Right hindlimb (tissue), 1 donor: ENCODE measurements around the gene MDM1.

Experiments used
- DNase-seq: peaks from one replicate; pipeline ENCODE4 v3.0.0-alpha.2; 2018

The MDM1 gene

DNA sequence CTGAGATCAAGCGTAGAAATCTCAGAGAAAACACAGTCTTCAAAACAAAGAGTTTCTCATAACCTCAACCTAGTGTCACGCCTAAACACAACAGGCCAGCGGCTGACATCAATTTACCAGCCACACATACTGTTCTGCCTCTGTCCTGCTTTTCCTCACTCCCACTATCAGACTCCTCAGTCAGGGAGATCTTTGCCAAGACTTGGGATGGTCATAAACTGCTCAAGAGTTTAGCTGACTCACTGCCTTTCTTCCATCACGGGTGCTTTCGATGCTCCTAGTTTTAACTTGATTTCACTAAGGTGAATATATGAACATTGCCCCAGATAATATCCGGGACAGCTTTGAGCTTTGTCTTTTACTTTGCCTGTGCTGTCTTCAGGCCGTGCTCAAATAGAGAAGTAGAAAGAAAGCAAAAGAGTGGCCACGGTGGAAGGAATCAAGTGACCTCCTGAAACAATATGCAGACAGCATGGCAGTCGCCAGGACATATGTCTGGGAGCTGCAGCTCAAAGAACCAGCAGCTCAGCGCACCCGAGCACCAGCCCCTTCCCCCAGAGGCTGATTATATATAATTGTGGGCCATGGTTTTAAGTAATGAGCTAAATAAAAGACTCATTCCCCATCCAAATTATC, 12.1 kb downstream of the MDM1 start:
- DNase-seq: no peak

DNA sequence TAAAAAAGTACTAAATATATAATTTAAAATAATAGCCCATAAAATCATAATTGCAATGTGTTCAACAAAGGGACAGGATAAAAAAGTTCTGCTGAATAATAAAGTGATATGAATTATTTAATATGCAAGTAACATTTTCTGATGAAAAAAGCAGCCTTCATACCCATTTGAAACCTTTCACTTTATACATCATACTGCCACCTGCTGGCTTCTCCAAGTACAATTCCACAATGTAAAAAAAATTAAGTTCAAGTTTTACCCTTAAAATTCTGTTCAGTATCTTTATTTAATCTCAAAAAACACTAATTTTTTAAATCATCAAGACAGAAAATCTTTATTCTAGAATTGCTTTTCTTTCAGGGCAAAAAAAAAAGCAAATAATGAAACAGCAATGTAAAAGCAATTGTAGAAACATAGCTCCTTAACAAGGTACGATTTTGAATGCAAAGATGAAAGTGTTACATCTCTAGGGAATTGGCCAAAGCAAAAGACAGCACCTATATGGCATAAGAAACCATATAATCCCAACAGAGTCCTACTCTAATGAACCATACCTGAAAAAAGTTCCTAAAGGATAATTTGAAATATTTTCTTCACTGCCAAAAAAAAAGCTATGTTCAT, 15.0 kb downstream of the MDM1 start:
- no peak for DNase-seq

GRCh38 chr12:68310370-68310769, 21.8 kb downstream of the MDM1 start:
- no peak for DNase-seq

GRCh38 chr12:68306564-68306963, 25.6 kb downstream of the MDM1 start:
- no peak for DNase-seq

DNA sequence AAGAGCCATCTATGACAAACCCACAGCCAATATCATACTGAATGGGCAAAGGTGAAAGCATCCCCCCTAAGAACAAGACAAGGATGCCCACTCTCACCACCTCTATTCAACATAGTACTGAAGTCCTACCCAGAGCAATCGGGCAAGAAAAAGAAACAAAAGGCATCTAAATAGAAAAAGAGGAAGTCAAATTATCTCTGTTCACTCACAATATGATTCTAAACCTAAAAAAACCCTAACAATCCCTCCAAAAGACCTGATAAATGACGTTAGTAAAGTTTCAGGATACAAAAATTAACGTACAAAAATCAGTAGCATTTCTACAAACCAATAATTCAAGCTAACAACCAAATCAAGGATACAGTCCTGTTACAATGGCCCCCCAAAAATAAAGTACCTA, 26.9 kb downstream of the MDM1 start:
- no peak for DNase-seq

DNA sequence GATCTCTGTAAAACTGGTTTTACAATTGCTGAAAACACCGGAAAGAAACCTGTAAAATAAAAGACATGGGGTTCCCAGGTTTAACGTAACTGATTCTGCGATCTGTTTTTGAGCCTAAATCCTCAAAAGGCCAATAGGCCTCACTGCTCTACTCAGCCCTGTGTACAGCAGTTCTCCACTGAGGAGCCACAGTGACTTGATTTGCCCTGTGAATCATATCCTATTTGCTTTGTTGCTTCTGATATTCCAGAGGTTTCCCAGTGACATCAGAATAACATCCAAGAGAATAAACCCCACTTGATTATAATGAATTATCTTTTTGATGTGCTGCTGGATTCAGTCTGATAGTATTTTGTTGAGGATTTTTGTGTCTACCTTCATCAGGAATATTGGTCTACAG, 27.5 kb downstream of the MDM1 start:
- no peak for DNase-seq

DNA sequence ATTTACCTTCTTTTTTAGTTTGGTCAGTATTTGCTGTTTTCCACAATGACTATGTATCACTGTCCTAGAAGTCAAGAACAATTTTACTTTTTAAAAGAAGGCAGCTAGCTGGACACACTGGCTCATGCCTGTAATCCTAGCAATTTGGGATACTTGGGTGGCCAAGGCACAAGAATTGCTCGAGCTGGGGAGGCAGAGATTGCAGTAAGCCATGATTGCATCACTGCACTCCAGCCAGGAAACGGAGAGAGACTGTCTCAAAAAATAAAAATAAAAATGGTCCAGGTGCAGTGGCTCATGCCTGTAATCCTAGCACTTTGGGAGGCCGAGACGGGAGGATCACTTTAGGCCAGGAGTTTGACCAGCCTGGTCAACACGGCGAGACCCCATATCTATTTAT, 28.3 kb downstream of the MDM1 start:
- DNase-seq: no peak

DNA sequence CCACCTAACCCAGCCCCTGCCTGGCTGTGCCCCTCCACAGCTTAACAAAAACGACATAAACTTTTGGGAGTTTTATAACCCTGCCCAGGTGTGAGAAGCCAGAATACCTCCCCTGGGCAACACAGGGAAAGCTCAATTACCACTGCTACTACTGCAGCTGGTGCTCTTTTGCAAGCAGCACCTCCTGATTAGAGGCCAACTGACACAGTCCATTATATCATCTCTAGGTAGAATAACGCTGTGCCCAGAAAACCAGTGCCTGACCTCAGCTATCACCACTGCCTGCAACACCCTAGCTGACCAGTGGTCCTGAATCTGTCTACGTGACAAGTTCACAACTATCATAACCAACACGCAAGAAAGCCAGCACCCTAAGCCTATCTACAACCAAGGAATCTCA, 34.2 kb downstream of the MDM1 start:
- no peak for DNase-seq

DNA sequence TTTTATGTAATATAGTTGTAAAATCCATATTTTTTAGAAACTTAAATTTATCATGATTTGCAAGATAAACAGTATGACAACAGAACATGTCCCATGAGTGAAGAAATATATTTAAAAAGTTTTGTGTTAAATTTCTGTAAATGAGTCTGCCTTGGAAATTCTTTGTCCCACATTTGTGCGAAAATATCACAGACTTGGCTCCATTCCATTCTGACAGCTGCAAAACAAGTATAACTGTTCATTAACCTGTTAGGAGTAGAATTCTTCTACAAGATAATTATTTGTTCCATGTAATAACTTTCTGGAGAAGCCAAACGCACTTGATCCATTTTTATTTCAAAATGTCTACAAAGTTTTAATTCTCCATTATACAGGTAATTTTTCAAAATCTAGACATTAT, 37.9 kb downstream of the MDM1 start:
- DNase-seq: no peak

DNA sequence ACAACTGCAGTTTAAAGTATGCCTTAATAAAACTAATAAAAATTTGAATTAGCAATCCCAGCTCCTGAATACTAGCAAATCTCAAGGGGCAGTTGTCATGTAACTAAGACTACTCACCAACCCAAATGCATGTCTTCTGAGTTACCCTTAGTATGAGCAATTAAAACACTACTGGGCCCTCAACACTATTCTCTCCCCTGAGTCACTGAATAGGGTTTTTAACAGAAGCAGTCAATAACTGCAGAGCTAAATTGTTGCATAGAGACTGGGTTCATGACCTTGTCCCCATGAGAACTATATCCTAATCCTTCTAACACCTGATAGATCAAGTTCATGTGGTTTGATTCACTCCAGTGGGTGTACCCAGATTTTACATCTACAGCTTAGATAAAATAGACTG, 38.8 kb downstream of the MDM1 start:
- DNase-seq: no peak

DNA sequence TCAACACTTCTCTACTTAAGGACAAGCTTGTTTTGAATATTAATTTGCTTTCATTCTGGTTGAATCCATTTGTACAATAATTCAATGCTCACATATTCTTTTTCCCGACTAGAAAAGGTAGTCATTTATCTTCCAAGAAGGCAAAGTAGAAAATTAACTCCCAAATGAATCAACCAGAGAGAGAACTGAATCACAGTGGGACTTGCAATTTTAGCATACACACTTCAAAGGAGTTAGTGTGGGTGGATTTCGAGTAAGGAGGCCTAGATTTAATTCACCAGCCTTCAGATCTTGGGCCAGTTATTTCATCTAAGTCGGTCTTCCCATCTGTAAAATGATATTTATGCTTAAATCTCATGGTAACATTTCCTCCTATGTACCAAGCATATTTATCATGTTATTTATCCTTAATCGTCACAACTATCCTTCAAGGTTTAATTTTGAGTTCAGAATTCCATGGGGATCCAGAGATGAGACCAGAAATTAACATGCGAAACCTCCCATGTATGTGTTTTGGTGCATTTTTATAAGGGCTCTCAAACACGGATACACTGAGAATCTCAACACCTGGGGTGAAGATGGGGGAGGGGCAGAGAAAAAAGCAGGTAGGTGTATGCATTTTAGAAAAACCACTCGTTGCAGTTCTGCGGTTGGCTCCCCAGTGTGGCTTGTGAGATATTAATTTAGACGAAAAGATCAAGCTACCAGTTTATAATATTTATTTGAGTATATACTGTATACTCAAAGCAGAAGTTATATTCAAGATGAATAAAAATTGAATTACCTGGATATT, 39.8 kb downstream of the MDM1 start:
- DNase-seq: no peak

DNA sequence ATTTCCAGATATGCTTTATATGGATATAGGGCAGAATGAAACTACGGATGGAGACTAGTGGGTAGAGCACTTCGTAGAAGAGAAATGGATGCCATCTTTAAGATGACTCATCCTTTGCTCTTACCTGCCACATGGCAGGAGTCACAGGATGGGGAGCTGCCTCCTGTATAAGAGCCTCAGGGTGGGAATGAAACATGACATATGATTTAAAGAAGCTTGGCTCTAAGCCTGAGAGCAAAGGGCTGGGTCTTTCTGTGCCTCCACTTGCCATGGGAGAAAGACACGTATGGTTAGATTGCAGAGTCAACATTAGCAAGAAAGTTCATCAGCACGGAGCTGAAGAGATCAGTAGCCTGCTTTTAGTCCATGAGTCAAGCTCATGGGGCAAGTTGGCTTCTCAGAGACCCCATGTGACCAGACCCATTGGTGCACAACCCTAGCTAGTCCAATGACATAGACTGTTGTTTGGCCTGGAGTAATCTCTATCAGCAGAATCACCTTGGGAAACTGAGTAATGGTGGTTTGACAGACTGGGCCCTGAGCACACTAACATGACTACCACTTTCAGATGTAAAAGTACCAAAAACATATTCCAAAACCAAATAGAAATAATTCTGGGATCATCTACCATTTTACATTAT, 40.6 kb downstream of the MDM1 start:
- no peak for DNase-seq

GRCh38 chr12:68290126-68290525, 42.0 kb downstream of the MDM1 start:
- no peak for DNase-seq

DNA sequence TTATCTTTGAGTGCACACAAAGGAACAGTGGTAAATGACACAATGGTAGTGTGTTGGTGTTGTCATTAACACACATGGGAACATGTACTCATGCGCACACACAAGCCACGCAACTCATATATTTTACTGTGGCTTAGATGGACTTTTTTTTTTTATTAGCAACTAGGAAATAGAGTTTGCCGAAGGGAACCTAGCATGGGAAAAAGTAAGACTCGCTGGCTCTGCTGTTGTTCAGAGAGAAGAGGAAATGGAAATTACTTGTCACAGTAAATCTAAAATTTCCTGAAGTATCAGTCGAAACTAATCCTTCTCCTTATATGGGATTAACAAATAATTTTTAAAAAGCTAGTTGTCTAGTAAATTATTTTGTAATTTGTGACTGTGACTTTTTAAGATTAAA, 45.1 kb downstream of the MDM1 start:
- DNase-seq: no peak

DNA sequence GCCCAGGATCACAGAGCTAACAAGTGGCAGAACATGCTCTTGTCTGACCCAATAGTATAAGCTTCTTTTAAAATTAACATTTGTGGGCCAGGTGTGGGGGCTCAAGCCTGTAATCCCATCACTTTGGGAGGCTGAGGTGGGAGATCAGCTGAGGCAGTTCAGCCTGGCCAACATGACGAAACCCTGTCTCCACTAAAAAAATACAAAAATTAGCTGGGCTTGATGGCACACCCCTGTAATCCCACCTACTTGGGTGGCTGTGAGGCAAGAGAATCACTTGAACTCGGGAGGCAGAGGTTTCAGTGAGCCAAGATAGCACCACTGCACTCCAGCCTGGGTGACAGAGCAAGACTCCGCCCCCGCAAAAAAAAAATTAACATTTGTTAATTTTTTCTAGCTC, 45.8 kb downstream of the MDM1 start:
- no peak for DNase-seq

DNA sequence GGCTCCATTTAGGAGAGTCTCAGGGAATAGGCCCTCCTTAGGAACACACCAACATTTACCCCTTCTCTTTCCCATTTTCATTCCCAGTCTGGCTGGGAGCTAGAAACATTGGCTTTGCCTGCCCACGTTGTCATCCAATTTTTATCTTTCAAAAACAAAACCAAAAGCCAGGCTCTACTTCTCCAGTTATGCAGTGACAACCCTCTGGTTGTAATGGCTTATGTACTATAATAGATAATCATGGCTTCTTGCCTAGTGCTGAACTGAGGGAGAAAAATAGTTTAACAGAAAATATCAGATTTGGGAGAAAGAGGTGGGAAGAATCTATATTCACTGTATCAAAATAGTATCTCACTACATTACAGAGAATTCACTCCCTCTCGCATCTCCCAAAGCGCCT, 46.6 kb downstream of the MDM1 start:
- DNase-seq: no peak

DNA sequence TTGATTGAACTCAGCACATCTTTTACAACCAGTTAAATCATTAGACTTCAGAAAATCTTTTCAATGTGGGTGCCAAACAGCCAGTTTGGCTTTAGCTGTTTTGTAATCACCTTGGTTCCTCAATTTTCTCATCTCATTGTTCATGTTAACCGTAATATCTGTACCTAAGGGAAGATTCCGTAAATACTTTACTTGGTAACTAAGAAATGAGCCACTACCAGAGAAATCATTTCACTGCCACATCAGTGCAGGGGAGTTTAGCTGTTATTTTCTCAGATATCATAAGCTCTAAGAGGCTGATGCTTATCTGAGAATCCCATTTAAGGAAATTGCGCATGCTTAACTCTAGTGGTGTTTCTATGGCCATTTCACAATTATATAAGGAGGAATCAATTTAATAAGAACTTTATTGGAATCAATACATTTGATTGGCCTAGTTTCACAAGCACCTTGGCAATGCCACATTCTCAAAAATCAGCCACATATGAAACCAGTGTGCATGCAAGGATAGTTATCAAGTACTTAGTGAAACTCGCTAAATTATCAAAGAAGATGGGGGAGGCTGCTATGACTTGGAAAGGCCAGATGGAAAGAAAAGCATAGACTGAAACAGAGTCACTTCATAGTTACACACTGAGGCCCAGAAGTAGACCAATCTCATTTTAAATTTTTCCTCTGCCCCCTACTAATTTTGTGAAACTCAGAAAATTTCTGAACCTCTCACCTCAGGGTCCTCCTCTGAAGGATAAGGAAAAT, 50.7 kb downstream of the MDM1 start:
- DNase-seq: no peak

- DNase-seq: no peak
Observed at GRCh38 chr12:68280240-68280639, 51.9 kb downstream of the MDM1 start.

DNA sequence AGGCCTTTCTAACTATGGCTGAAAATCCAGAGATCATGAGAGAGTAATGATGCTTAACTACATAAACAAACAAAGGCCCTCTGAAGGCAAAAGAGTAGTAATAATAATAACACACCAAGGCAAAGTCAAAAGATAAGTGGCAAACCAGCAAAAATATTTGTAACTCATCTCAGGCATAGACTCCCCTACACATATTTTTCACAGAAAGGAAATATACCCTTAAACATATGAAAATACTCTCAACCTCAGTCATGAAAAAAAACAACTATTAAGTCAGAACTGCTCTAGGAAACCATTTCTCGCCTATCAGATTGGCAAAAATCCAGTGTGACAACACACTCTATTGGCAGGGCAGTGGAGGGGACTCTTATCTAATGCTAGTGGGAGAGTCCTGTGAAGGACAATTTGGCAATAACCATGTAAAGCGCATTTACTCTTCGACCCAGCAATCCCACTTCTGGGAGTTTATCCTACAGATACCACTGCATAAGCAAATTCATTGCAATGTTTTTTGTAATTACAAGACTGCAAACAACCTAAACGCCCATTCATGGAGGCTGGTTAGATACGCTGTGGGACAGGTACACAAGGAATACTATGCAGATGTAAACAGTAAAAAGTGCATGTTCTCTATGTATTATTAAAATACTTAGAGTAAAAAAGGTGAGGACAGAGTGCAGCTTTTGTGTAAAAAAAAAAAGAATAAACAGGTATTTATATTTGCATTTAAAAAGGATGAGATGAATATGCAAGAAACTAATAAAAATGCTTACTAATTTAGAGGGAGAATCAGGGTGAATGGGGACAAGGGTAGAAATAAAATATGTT, 52.7 kb downstream of the MDM1 start:
- no peak for DNase-seq

DNA sequence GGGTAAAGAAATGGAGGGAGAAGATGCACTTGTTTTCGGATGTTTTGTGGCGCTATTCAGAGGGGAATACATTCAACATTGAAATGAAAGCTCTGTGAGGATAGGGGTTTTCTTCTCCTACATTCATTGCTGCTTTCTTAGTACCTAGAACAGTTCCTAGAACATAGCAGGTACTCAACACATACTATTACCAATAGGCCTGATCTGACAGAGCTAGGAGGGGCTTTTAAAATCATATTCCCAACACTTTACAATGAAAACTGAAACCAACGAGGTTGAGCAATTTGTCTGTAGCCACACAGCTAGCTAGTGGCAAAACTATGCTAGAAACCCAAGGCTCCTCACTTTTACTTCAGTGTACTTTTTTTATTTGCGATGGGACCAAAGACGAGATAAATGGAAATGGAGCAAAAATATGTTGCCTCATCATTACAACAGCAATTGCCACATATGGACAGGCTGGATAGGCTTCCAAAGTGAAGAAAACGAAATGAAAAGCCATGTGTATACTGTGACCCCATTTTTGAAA, 55.7 kb downstream of the MDM1 start:
- DNase-seq: no peak

GRCh38 chr12:68272732-68273131, 59.4 kb downstream of the MDM1 start:
- DNase-seq: no peak

DNA sequence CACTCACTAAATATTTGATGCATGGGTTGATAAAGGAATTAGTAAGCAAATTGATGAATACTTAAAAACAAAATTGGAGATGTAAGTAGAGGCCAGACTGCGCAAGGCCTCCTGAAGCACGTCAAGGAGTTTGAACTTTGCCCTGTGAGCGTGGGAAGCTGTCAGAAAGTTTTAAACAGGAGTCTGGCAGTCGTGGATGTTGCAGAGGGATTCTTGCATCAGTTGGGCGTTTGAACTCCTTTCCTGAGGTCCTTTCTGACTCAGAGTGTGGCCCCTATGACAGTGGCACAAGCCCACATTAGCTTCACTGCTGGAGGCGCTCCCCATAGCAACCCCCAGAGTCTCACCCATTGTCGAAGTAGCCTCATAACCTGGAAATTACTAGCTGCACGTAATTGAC, 60.8 kb downstream of the MDM1 start:
- no peak for DNase-seq
